Subcutaneous abdominal adipose tissue (tissue), 5 donors: ENCODE results near the gene PDZRN4.
"Not testable (repeated sequence)": the region's sequence is repeated elsewhere in the genome, so short reads cannot be mapped to it uniquely, and the experiment has no call there.

Experiments
- H3K27ac ChIP-seq: one replicate; pipeline ENCODE4 v1.7.0; 2013; ENCODE audit warnings: low read depth, mild to moderate bottlenecking, inconsistent platforms, low read length, moderate library complexity
- H3K27me3 ChIP-seq, 5 donors: one replicate each; pipeline ENCODE4 v1.7.0; 2013; ENCODE audit warnings: low read length in 5 of 5, inconsistent platforms in 1 of 5; ENCODE audit not compliant: control insufficient read depth in 5 of 5, insufficient read depth in 4 of 5
- H3K36me3 ChIP-seq, 5 donors: one replicate each; pipeline ENCODE4 v1.7.0; 2013; ENCODE audit warnings: low read length in 5 of 5; ENCODE audit not compliant: control insufficient read depth in 5 of 5, insufficient read depth in 5 of 5
- H3K4me1 ChIP-seq, 5 donors: one replicate each; pipeline ENCODE4 v1.7.0; 2013; ENCODE audit warnings: low read length in 5 of 5, mild to moderate bottlenecking in 3 of 5, moderate library complexity in 1 of 5; ENCODE audit not compliant: control insufficient read depth in 5 of 5, insufficient read depth in 5 of 5
- H3K4me3 ChIP-seq, 5 donors: one replicate each; pipeline ENCODE4 v1.7.0; 2013; ENCODE audit warnings: low read length in 5 of 5, low read depth in 1 of 5
- H3K9ac ChIP-seq, 5 donors: one replicate each; pipeline ENCODE4 v1.7.0; 2013; ENCODE audit warnings: low read length in 5 of 5, mild to moderate bottlenecking in 4 of 5, moderate library complexity in 3 of 5
- H3K9me3 ChIP-seq, 5 donors: one replicate each; pipeline ENCODE4 v1.7.0; 2013; ENCODE audit warnings: low read length in 5 of 5; ENCODE audit not compliant: control insufficient read depth in 5 of 5
- donor health status: healthy.
- donor health status: healthy.
- donor health status: healthy.
- donor health status: healthy.
- donor health status: healthy.

PDZRN4 gene

GRCh38 chr12:41293461-41293860 is 105.3 kb downstream of the PDZRN4 start:
- no peak overlapping the region for H3K9ac ChIP-seq
- H3K27ac ChIP-seq = no peak overlapping the region

GRCh38 chr12:41302979-41303403 is 114.9 kb downstream of the PDZRN4 start:
- Histone ChIP-seq H3K27ac (no peak overlapping the region), H3K27me3 (no peaks in the 10 kb centered on the region), H3K9me3 (no peaks in the 10 kb centered on the region), H3K4me3 (no peak overlapping the region), H3K9ac (no peak overlapping the region), H3K36me3 (no peaks in the 10 kb centered on the region), H3K4me1 (no peaks in the 10 kb centered on the region)

More at GRCh38 chr12:41293461-41293860, 105.3 kb downstream of the PDZRN4 start:
- Histone ChIP-seq H3K4me3 (no peak overlapping the region), H3K27me3 (no peaks in the 10 kb centered on the region), H3K9me3 (no peaks in the 10 kb centered on the region), H3K36me3 (no peaks in the 10 kb centered on the region), H3K4me1 (no peaks in the 10 kb centered on the region)

- Histone ChIP-seq H3K9ac (no peak overlapping the region), H3K27me3 (no peaks in the 10 kb centered on the region), H3K36me3 (no peaks in the 10 kb centered on the region), H3K4me1 (no peaks in the 10 kb centered on the region), H3K4me3 (no peak overlapping the region), H3K9me3 (peaks cover 0 to 4% (median 0%) of the 10 kb centered on the region in 5 donors), H3K27ac (no peak overlapping the region)
Measured at GRCh38 chr12:41304526-41304925, 116.4 kb downstream of the PDZRN4 start.

- H3K27ac ChIP-seq = no peak overlapping the region
- no peaks in the 10 kb centered on the region for H3K4me1 ChIP-seq
- no peaks in the 10 kb centered on the region for H3K36me3 ChIP-seq
- H3K4me3 ChIP-seq = no peak overlapping the region
- H3K27me3 ChIP-seq = no peaks in the 10 kb centered on the region
- no peak overlapping the region for H3K9ac ChIP-seq
- peaks cover 0 to 4% (median 0%) of the 10 kb centered on the region in 5 donors for H3K9me3 ChIP-seq
Measured at GRCh38 chr12:41310367-41310766, 122.2 kb downstream of the PDZRN4 start.

- Histone ChIP-seq H3K9me3 (peaks cover 0 to 4% (median 0%) of the 10 kb centered on the region in 5 donors), H3K36me3 (no peaks in the 10 kb centered on the region), H3K9ac (no peak overlapping the region), H3K4me3 (no peak overlapping the region), H3K4me1 (no peaks in the 10 kb centered on the region), H3K27ac (no peak overlapping the region), H3K27me3 (no peaks in the 10 kb centered on the region)
Measured at GRCh38 chr12:41311883-41312282, 123.8 kb downstream of the PDZRN4 start.

- not testable (repeated sequence) for H3K4me3 ChIP-seq, H3K9me3 ChIP-seq, H3K4me1 ChIP-seq, H3K36me3 ChIP-seq, H3K27ac ChIP-seq, H3K9ac ChIP-seq, H3K27me3 ChIP-seq
Measured at GRCh38 chr12:41312451-41312850, 124.3 kb downstream of the PDZRN4 start.

- Histone ChIP-seq H3K9me3 (no peaks in the 10 kb centered on the region), H3K4me3 (no peak overlapping the region), H3K4me1 (no peaks in the 10 kb centered on the region), H3K9ac (no peak overlapping the region), H3K36me3 (no peaks in the 10 kb centered on the region), H3K27me3 (no peaks in the 10 kb centered on the region), H3K27ac (no peak overlapping the region)
Measured at GRCh38 chr12:41325336-41325735, 137.2 kb downstream of the PDZRN4 start.

GRCh38 chr12:41327096-41327895 is 139.2 kb downstream of the PDZRN4 start:
- Histone ChIP-seq H3K9me3 (no peaks in the 10 kb centered on the region), H3K27ac (no peak overlapping the region), H3K27me3 (no peaks in the 10 kb centered on the region), H3K4me1 (no peaks in the 10 kb centered on the region), H3K36me3 (no peaks in the 10 kb centered on the region), H3K4me3 (no peak overlapping the region), H3K9ac (no peak overlapping the region)

GRCh38 chr12:41333974-41334373 is 145.9 kb downstream of the PDZRN4 start:
- peaks cover 0 to 2% (median 0%) of the 10 kb centered on the region in 5 donors for H3K9me3 ChIP-seq

GRCh38 chr12:41334390-41334789 is 146.3 kb downstream of the PDZRN4 start:
- H3K9ac ChIP-seq = no peak overlapping the region

More at GRCh38 chr12:41333974-41334373, 145.9 kb downstream of the PDZRN4 start:
- no peak overlapping the region for H3K27ac ChIP-seq
- no peaks in the 10 kb centered on the region for H3K36me3 ChIP-seq
- no peaks in the 10 kb centered on the region for H3K27me3 ChIP-seq
- no peak overlapping the region for H3K4me3 ChIP-seq
- H3K9ac ChIP-seq = no peak overlapping the region
- no peaks in the 10 kb centered on the region for H3K4me1 ChIP-seq

More at GRCh38 chr12:41334390-41334789, 146.3 kb downstream of the PDZRN4 start:
- Histone ChIP-seq H3K4me1 (no peaks in the 10 kb centered on the region), H3K27ac (no peak overlapping the region), H3K27me3 (no peaks in the 10 kb centered on the region), H3K9me3 (peaks cover 0 to 2% (median 0%) of the 10 kb centered on the region in 5 donors), H3K4me3 (no peak overlapping the region), H3K36me3 (no peaks in the 10 kb centered on the region)
